Erythroblast (primary cell): Measurements from ENCODE around the gene DACH1.

ENCODE experiments used
- GATA1 ChIP-seq: IDR thresholded peaks from 2 replicates; pipeline ENCODE4 v1.6.1; 2011; ENCODE audit warnings: low read depth, mild to moderate bottlenecking, control low read depth, low read length, moderate library complexity
- POLR2A ChIP-seq: IDR thresholded peaks from 2 replicates; pipeline ENCODE4 v1.6.1; 2011; ENCODE audit warnings: mild to moderate bottlenecking, low read length

DNA sequence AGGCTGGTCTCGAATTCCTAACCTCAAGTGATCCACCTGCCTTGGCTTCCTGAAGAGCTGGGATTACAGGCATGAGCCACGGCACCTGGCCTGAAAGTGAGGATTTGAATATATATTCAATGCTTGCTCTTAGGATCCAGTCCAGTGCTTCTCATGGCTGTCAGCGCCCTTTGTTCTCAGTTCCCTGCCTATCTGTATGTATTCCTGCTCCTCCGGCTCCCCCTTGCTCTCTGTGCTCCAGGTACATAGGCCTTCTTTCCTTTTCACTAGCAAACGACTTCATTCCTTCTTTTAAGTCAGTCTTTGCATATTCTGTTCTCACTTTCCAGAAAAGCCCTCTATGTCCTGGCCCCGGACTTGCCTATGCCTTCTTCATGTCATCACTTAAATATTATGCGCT, 232.8 kb downstream of the DACH1 start:
- TF ChIP-seq POLR2A (no peak), GATA1 (no peak)
